Smooth muscle cell (in vitro differentiated cells): Measurements from ENCODE around the gene SUN1. TPM values are rescaled to one million over a fixed set of nuclear protein-coding genes. Genes with fewer than 3 reads are reported as not detected.
"Not testable (repeated sequence)": the region's sequence is repeated elsewhere in the genome, so short reads cannot be mapped to it uniquely, and the experiment has no call there.

Experiments used
- DNase-seq: peaks from one replicate; lab custom pipeline; 2025; ENCODE audit not compliant: unreplicated experiment; lab: John Stamatoyannopoulos, UW
- H2AFZ ChIP-seq: fragments of 200-600 bp; sonication (generic); 2 replicates; pipeline ENCODE4 v1.6.0; 2016; ENCODE audit warnings: antibody characterized with exemption, low read depth, mild to moderate bottlenecking
- H3F3A ChIP-seq: fragments of 200-600 bp; sonication (generic); 2 replicates; pipeline ENCODE4 v1.6.0; 2017; ENCODE audit warnings: antibody characterized with exemption, low read depth
- H3K27ac ChIP-seq: fragments of 200-600 bp; sonication (generic); 2 replicates; pipeline ENCODE4 v1.5.1; 2016; ENCODE audit warnings: low read depth, mild to moderate bottlenecking
- H3K27me3 ChIP-seq: fragments of 200-600 bp; sonication (generic); 2 replicates; pipeline ENCODE4 v1.6.1; 2016; ENCODE audit warnings: low read depth, mild to moderate bottlenecking
- H3K36me3 ChIP-seq: fragments of 200-600 bp; sonication (generic); 2 replicates; pipeline ENCODE4 v1.5.1; 2016; ENCODE audit warnings: low read depth
- H3K4me1 ChIP-seq: fragments of 200-600 bp; sonication (generic); 2 replicates; pipeline ENCODE4 v1.5.1; 2016; ENCODE audit warnings: low read depth
- H3K4me2 ChIP-seq: fragments of 200-600 bp; sonication (generic); 2 replicates; pipeline ENCODE4 v1.6.0; 2016; ENCODE audit warnings: mild to moderate bottlenecking
- H3K4me3 ChIP-seq: fragments of 200-600 bp; sonication (generic); 2 replicates; pipeline ENCODE4 v1.5.1; 2016; ENCODE audit warnings: mild to moderate bottlenecking
- H3K79me2 ChIP-seq: fragments of 200-600 bp; sonication (generic); 2 replicates; pipeline ENCODE4 v1.6.0; 2016; ENCODE audit warnings: low read depth, mild to moderate bottlenecking
- H3K9ac ChIP-seq: fragments of 200-600 bp; sonication (generic); 2 replicates; pipeline ENCODE4 v1.6.0; 2016; ENCODE audit warnings: low read depth
- H3K9me3 ChIP-seq: fragments of 200-600 bp; sonication (generic); replicated peaks from 2 replicates; pipeline ENCODE4 v1.5.1; 2016; ENCODE audit warnings: low read depth
- H4K20me1 ChIP-seq: fragments of 200-600 bp; sonication (generic); 2 replicates; pipeline ENCODE4 v1.6.0; 2016; ENCODE audit warnings: low read depth
- CTCF ChIP-seq: fragments of 200-600 bp; sonication (generic); IDR thresholded peaks from 2 replicates; pipeline ENCODE4 v1.5.1; 2017; ENCODE audit warnings: borderline replicate concordance, mild to moderate bottlenecking, antibody characterized with exemption; ENCODE audit not compliant: insufficient read depth, poor library complexity, severe bottlenecking
- WGBS: methylation state at CpG from one replicate; pipeline ENCODE4 v1.1.7; 2016; ENCODE audit warnings: low lambda C conversion rate; 5-methylcytosine and 5-hydroxymethylcytosine counted together
- polyA plus RNA-seq: library from polyadenylated mRNA; unstranded; fragments of >200 nt; fragmentation: Nextera tagmentation; extraction: Ambion mirVana; gene quantifications from 2 replicates; pipeline ENCODE4 v1.2.1, GENCODE V29; 2016
- total RNA-seq: library from RNA; depleted of rRNA; stranded (reverse); fragments of >200 nt; gene quantifications from 2 replicates; pipeline ENCODE4 v1.2.3, GENCODE V29; 2014

The SUN1 gene
- total and polyA plus RNA-seq, 2 experiments from 2014 or later: 50.7 to 90.3 TPM

GRCh38 chr7:921581-922333 is 89.5 kb downstream of the SUN1 start:
- no peak overlapping the region for H3K4me2 ChIP-seq
- no peak for DNase-seq
- WGBS: 90% methylated on average over 36 of the region's 36 CpGs
- no peaks in the 10 kb centered on the region for H4K20me1 ChIP-seq
- H3K9me3 ChIP-seq: no peaks in the 10 kb centered on the region
- no peak overlapping the region for H2AFZ ChIP-seq
- no peaks in the 10 kb centered on the region for H3K27me3 ChIP-seq
- H3F3A ChIP-seq: no peaks in the 10 kb centered on the region
- H3K9ac ChIP-seq: no peak overlapping the region
- no peaks in the 10 kb centered on the region for H3K36me3 ChIP-seq
- H3K4me3 ChIP-seq: no peak overlapping the region
- no peak for TF ChIP-seq CTCF
- no peaks in the 10 kb centered on the region for H3K79me2 ChIP-seq
- no peak overlapping the region for H3K27ac ChIP-seq
- H3K4me1 ChIP-seq: no peaks in the 10 kb centered on the region

- H4K20me1 ChIP-seq: no peaks in the 10 kb centered on the region
- H3K9me3 ChIP-seq: no peaks in the 10 kb centered on the region
- TF ChIP-seq CTCF: no peak
- no peaks in the 10 kb centered on the region for H3K36me3 ChIP-seq
- DNase-seq: no peak
- H3K4me3 ChIP-seq: no peak overlapping the region
- no peaks in the 10 kb centered on the region for H3K79me2 ChIP-seq
- WGBS: 86% methylated on average over 29 of the region's 29 CpGs
- H3K27me3 ChIP-seq: no peaks in the 10 kb centered on the region
- H2AFZ ChIP-seq: no peak overlapping the region
- no peaks in the 10 kb centered on the region for H3F3A ChIP-seq
- H3K9ac ChIP-seq: no peak overlapping the region
- peak overlapping the region; percentile 59 for H3K4me2 ChIP-seq
- no peak overlapping the region for H3K27ac ChIP-seq
- no peaks in the 10 kb centered on the region for H3K4me1 ChIP-seq
Observed at GRCh38 chr7:922334-923107, 90.2 kb downstream of the SUN1 start.

GRCh38 chr7:923108-924041 is 91.1 kb downstream of the SUN1 start:
- Histone ChIP-seq H3K27ac (no peak overlapping the region), H3K79me2 (no peaks in the 10 kb centered on the region), H3K4me3 (no peak overlapping the region), H2AFZ (no peak overlapping the region), H3K36me3 (no peaks in the 10 kb centered on the region), H4K20me1 (no peaks in the 10 kb centered on the region), H3K9me3 (no peaks in the 10 kb centered on the region), H3K4me2 (peak overlapping the region; percentile 59), H3K4me1 (no peaks in the 10 kb centered on the region), H3F3A (no peaks in the 10 kb centered on the region), H3K9ac (no peak overlapping the region), H3K27me3 (no peaks in the 10 kb centered on the region)
- 67% methylated on average over 38 of the region's 40 CpGs for WGBS
- TF ChIP-seq CTCF: no peak
- no peak for DNase-seq

GRCh38 chr7:924042-924441 is 91.8 kb downstream of the SUN1 start:
- not testable (repeated sequence) for H3K27me3 ChIP-seq, H3K9me3 ChIP-seq, H3K9ac ChIP-seq, H2AFZ ChIP-seq, H3K4me3 ChIP-seq, H3F3A ChIP-seq, H3K4me2 ChIP-seq, H3K27ac ChIP-seq, DNase-seq, H3K4me1 ChIP-seq, H3K79me2 ChIP-seq, H4K20me1 ChIP-seq, H3K36me3 ChIP-seq
- 85% methylated on average over 5 of the region's 25 CpGs for WGBS
